ENCODE measurements around the gene FBXO10.

FBXO10 gene

DNA sequence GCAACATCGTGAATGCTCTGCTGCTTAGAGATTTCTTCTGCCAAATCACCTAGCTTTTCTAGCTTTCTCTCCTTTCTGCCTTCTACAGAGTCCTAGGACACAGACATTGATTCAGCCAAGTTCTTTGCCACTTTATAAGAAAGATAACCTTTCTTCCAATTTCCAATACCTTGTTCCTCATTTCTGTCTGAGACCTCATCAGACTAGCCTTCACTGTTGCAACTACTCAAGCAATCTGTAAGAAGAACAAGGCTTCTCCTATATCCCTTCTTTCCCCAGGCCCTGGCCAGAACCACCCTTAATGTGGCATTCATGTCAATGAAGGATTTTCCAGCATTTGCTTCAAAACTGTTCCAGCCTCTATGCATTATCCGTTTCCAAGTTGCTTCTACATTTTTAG, 24.3 kb downstream of the FBXO10 start:
- no peak overlapping the region for H3K4me3 ChIP-seq (ENCODE audit: low read depth, low read length)

DNA sequence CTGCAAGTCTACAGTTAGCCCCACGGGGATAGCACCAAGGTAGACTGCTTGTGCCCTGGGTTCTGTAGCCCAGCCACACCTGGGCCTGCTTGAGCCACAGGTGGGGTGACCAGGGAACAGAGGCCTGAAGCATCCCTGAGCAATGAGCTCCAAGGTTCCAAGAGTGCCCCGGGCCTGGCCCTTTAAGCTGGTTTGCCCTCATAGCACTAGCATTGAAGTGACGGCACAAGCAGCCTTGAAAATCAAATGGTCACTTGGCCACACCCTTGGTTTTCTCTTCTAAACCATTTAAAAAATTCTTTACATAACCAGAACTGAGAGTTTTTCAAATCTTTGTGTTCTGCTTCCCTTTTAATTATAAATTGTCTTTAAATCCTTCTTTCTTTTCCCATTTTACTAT, 24.7 kb downstream of the FBXO10 start:
- no peak overlapping the region for H3K4me3 ChIP-seq (ENCODE audit: low read depth, low read length)

- H3K4me3 ChIP-seq (ENCODE audit: low read depth, low read length): no peak overlapping the region
Measured at GRCh38 chr9:37550781-37551180, 25.4 kb downstream of the FBXO10 start.

DNA sequence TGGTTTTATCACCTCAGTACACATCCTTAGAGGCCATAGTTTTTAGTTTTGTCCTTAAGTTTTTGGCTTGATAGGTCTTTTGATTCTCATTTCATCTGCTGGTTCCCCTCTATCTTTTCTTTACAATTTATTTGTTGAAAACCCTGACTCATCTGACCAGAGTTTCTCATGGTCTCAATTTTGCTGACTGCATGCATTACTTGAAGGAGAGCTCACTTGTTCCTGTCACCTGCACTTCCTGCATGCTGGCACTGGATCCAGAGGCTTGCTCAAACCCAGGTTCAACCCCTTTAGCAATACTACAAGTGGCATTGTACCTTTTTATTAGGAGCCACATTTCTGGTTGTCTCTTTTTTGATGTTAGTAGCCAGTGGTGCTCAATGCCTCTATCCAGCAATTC, 26.7 kb downstream of the FBXO10 start:
- H3K4me3 ChIP-seq (ENCODE audit: low read depth, low read length): no peak overlapping the region

DNA sequence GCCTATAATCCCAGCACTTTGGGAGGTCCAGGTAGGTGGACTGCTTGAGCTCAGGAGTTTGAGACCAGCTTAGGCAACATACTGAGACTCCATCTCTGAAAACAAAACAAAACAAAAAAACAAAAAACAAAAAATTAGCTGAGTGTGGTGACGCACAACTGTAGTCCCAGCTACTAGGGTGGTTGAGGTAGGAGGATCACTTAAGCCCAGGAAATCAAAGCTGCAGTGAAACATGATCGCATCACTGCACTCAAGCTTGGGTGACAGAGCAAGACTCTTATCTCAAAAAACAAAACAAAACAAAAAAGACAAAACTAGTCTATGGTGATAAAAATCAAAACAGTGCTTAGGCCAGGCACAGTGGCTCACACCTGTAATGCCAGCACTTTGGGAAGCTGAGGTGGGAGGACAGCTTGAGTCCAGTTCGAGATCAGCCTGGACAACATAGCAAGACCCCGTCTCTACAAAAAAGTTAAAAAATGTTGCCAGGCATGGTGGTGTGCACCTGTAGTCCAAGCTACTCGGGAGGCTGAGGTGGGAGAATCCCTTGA, 28.8 kb downstream of the FBXO10 start:
- H3K4me3 ChIP-seq (ENCODE audit: low read depth, low read length): no peak overlapping the region

- no peak overlapping the region for H3K4me3 ChIP-seq (ENCODE audit: low read depth, low read length)
Measured at GRCh38 chr9:37543468-37543867, 32.7 kb downstream of the FBXO10 start.

- no peak overlapping the region for H3K4me3 ChIP-seq (ENCODE audit: low read depth, low read length)
Measured at GRCh38 chr9:37542895-37543294, 33.3 kb downstream of the FBXO10 start.

DNA sequence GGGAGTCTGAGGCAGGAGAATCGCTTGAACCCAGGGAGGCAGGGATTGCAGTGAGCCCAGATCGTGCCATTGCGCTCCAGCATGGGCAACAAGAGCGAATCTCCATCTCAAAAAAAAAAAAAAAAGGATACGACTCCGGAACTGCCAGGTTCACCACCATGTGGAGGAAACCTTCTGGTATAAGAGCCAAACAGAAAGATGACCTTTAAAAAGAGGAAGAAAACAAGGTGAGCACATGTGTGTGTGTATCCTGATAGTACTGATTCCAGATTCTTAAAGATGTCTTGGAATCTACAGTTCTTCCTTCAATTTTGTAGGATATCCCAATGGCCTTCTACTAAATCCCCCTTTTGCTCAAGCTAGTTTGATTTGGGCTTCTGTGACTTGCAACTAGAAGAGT, 33.7 kb downstream of the FBXO10 start:
- H3K4me3 ChIP-seq (ENCODE audit: low read depth, low read length): no peak overlapping the region

GRCh38 chr9:37541465-37541864, 34.7 kb downstream of the FBXO10 start:
- no peak overlapping the region for H3K4me3 ChIP-seq (ENCODE audit: low read depth, low read length)

DNA sequence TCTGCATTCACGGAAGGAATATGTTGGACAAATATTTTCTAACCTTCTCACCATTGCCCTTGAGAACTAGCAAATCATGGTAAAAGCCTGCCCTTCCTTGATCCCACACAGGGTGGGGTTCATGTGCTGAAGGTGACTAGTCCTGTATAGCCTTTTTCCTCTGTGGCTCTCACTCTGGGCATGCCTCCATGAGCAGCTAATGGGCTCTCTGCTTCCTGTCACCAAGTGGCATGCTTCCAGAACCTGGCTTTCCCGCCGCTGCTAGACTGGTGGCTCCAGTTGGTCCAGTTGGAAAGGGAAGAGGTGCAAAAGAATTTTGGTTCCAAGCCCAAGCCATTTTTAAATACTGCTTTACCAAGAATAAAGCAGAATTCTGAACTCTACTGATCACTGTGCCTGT, 35.5 kb downstream of the FBXO10 start:
- H3K4me3 ChIP-seq (ENCODE audit: low read depth, low read length): no peak overlapping the region

DNA sequence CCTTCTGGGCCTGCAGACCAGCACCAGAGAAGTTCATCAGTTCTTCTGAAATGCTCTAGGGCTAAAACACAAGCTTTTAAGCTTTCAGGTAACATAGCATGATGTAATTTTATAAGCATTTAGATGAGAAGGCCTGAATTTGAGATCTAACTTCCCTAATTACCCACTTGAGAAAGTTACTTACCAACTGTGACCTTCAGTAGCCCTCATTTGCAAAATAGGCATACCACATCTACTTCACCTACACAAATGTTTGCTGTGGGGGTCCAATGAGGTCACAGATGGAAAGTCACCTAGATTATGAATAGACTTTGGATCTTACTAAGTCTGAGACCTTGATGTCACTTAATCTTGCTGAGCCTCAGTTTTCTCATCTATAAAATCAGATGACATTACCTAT, 36.5 kb downstream of the FBXO10 start:
- no peak overlapping the region for H3K4me3 ChIP-seq (ENCODE audit: low read depth, low read length)

DNA sequence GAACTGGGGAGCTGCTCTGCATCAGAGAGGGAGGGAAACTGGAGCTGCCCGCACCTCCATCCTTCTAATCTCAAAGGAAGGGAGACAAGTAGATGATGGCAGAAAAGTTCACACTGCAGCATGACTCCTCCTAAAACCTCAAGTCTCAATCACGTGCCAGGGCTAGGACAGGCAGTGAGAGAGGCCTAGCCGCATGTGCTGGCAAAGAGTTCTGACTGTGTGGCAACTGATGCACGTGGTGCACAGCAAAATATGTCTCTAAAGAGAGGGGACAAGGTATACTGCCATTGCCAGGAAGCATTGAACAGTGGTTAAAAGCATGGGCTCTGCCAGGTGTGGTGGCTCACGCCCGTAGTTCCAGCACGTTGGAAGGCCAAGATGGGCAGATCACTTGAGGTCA, 38.1 kb downstream of the FBXO10 start:
- H3K4me3 ChIP-seq (ENCODE audit: low read depth, low read length): no peak overlapping the region

GRCh38 chr9:37534901-37535300, 41.3 kb downstream of the FBXO10 start:
- no peak overlapping the region for H3K4me3 ChIP-seq (ENCODE audit: low read depth, low read length)

DNA sequence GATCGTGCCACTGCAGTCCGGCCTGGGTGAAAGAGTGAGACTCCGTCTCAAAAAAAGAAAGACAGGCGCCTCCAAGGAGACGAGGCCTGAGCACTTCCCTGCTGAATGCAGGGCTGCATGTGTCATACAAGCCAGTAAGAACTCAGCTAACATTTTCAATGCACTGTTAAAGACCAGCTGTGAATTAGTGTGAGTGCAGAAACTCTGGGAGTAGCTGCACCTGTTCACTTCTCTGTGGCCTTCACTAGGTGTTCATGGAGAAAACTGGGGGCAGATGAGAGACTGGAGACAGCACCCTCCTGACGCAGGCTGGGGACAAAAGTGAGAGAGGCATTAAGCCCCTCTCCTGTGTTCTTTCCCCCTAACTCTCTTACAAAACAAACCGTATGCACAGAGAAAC, 41.8 kb downstream of the FBXO10 start:
- no peak overlapping the region for H3K4me3 ChIP-seq (ENCODE audit: low read depth, low read length)

- no peak overlapping the region for H3K4me3 ChIP-seq (ENCODE audit: low read depth, low read length)
Measured at GRCh38 chr9:37531699-37532098, 44.5 kb downstream of the FBXO10 start.

GRCh38 chr9:37528652-37529471, 47.3 kb downstream of the FBXO10 start:
- no peak overlapping the region for H3K4me3 ChIP-seq (ENCODE audit: low read depth, low read length)

GRCh38 chr9:37523916-37524315, 52.3 kb downstream of the FBXO10 start:
- no peak overlapping the region for H3K4me3 ChIP-seq (ENCODE audit: low read depth, low read length)

- no peak overlapping the region for H3K4me3 ChIP-seq (ENCODE audit: low read depth, low read length)
Measured at GRCh38 chr9:37522971-37523370, 53.2 kb downstream of the FBXO10 start.

DNA sequence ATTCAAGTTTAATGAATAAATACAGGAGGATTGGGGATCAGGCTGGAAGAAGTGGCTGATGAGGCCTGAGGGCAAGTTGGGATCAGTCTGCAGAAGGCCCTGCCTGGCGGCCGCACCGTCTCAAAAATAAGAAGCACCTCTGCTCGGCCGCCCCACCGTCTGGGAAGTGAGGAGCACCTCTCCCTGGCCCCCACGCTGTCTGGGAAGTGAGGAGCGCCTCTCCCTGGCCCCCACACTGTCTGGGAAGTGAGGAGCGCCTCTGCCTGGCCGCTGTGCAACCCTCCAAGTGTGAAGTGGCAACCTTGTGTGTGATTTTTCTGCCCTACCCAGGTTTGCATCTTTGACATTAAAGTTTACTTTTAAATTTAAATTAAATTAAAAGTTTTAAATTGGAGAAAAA, 55.1 kb downstream of the FBXO10 start:
- H3K4me3 ChIP-seq (ENCODE audit: low read depth, low read length): no peak overlapping the region

DNA sequence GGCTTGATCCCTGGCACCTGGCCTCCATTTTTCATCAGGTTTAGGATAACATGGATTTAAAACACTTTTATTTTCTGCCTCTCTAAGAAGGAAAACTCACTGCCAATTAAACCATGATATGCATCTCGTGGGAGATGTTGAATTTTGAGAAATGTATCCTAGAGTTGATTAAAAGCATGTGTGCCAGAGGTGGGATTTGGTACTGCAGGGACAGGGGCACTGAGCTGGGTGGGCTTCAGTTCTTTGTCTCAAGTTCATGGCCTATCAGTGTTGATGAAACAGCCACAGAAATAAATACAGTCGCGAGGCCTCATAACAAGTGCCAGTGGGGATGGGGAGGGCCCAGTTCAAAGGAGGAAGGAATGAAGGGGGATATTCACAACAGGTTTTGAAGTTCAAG, 55.5 kb downstream of the FBXO10 start:
- H3K4me3 ChIP-seq (ENCODE audit: low read depth, low read length): no peak overlapping the region

GRCh38 chr9:37517923-37518322, 58.3 kb downstream of the FBXO10 start:
- no peak overlapping the region for H3K4me3 ChIP-seq (ENCODE audit: low read depth, low read length)

GRCh38 chr9:37515620-37516258, 60.4 kb downstream of the FBXO10 start:
- H3K4me3 ChIP-seq (ENCODE audit: low read depth, low read length): no peak overlapping the region

Measured in iPS-11a (cell line).